GM10266 (cell line): ENCODE data around the gene EML3.
"Not testable (repeated sequence)": the region's sequence is repeated elsewhere in the genome, so short reads cannot be mapped to it uniquely, and the experiment has no call there.

Source experiments
- DNase-seq: peaks from one replicate; pipeline ENCODE4 v3.0.0; 2012; ENCODE audit errors: extremely low spot score
- CTCF ChIP-seq: IDR thresholded peaks from 2 replicates; pipeline ENCODE4 v1.5.1; 2012; ENCODE audit warnings: mild to moderate bottlenecking, low read depth; ENCODE audit not compliant: control insufficient read depth, insufficient read depth; ENCODE audit errors: missing control alignments

Gene EML3

GRCh38 chr11:62593434-62594044 lies 19.0 kb downstream of the EML3 start:
- TF ChIP-seq CTCF: peak; percentile 74
- peak; percentile 64 for DNase-seq

GRCh38 chr11:62592989-62593421 lies 19.6 kb downstream of the EML3 start:
- no peak for TF ChIP-seq CTCF
- DNase-seq: no peak

GRCh38 chr11:62592146-62592815 lies 20.3 kb downstream of the EML3 start:
- DNase-seq: no peak
- TF ChIP-seq CTCF: no peak

GRCh38 chr11:62591448-62592145 lies 21.0 kb downstream of the EML3 start, which contains the start of gene TUT1:
Gene TUT1, minus strand, starts transcription at chr11:62591523. Its CDS starts 38 bp downstream, at chr11:62591485.
- TF ChIP-seq CTCF: peak; percentile 15
- peak; percentile 84 for DNase-seq

- TF ChIP-seq CTCF: peak; percentile 22
- DNase-seq: no peak
Observed at GRCh38 chr11:62588966-62589637, 23.5 kb downstream of the EML3 start.

GRCh38 chr11:62585356-62585755 lies 27.2 kb downstream of the EML3 start:
- not testable (repeated sequence) for DNase-seq

GRCh38 chr11:62581735-62582134 lies 30.8 kb downstream of the EML3 start:
- not testable (repeated sequence) for DNase-seq
